ENCODE measurements around the gene SLC22A12. TPM values are rescaled to one million over a fixed set of nuclear protein-coding genes. Genes with fewer than 3 reads are reported as not detected.

SLC22A12 gene
- total and polyA plus RNA-seq, 2 of the 8 experiments (the other 6 are each of a cell fraction or from before 2014, with no cell fraction given): not detected

- Histone ChIP-seq H2AFZ (ENCODE audit: low read length) (no peak overlapping the region), H3K4me1 (replicated peaks in 1 of 4; ENCODE audit: control insufficient read depth in 3 of 4, insufficient read depth in 4 of 4, low read length in 3 of 4) (peaks cover 0 to 37% (median 24%) of the 10 kb centered on the region in 4 experiments; a peak in 6 of 7 replicates), H2BK12ac (ENCODE audit: low read depth, low read length) (peak overlapping the region; percentile 100; the same call in 1 of the 2 replicates), H2BK15ac (ENCODE audit: low read length) (no peak overlapping the region; the same call in 1 of the 2 replicates), H2BK120ac (replicated peaks; ENCODE audit: low read depth, low read length) (no peak overlapping the region), H3K4me3 (ENCODE audit: extremely low read depth in 1 of 4, insufficient read depth in 2 of 4, low read depth in 3 of 4, low read length in 4 of 4) (no peak overlapping the region), H2BK20ac (ENCODE audit: low read length) (peak overlapping the region; percentile 94; the same call in 1 of the 2 replicates), H2BK5ac (ENCODE audit: low read depth, low read length) (0 out of 2 replicates have a peak overlapping the region, but pooled peaks have one; percentile 97), H3K18ac (ENCODE audit: extremely low read depth, low read length) (no peak overlapping the region), H3K4me2 (ENCODE audit: insufficient read depth in 1 of 2, low read depth in 2 of 2, low read length in 2 of 2) (no peak overlapping the region), H3K79me2 (ENCODE audit: control insufficient read depth in 1 of 2, insufficient read depth in 2 of 2, low read length in 2 of 2) (no peaks in the 10 kb centered on the region), H3K23me2 (ENCODE audit: low read depth, low read length) (peaks cover 5% of the 10 kb centered on the region; the same call in 1 of the 2 replicates), H3K27ac (ENCODE audit: low read depth, low read length) (no peak overlapping the region), H4K8ac (ENCODE audit: extremely low read depth, insufficient read depth, low read length) (no peak overlapping the region), H3K23ac (ENCODE audit: insufficient read length) (no peak overlapping the region), H4K91ac (replicated peaks; ENCODE audit: insufficient read length, low read length) (peak overlapping the region; percentile 98), H3K27me3 (replicated peaks in 1 of 4; ENCODE audit: control insufficient read depth in 3 of 4, extremely low read depth in 1 of 4, insufficient read depth in 3 of 4, low read length in 3 of 4) (no peaks in the 10 kb centered on the region; a peak in 3 of 7 replicates), H3K9ac (replicated peaks in 1 of 4; ENCODE audit: extremely low read depth in 1 of 4, low read depth in 3 of 4, low read length in 3 of 4) (no peak overlapping the region), H2AK5ac (ENCODE audit: low read depth, low read length) (no peak overlapping the region), H3K56ac (replicated peaks; ENCODE audit: insufficient read length, low read depth, low read length) (no peak overlapping the region), H3K79me1 (ENCODE audit: low read depth, low read length) (no peaks in the 10 kb centered on the region), H3K36me3 (ENCODE audit: control insufficient read depth in 2 of 4, insufficient read depth in 4 of 4, low read length in 3 of 4) (no peaks in the 10 kb centered on the region), H4K5ac (ENCODE audit: insufficient read length, low read depth, low read length) (no peak overlapping the region), H3K14ac (ENCODE audit: insufficient read length) (no peak overlapping the region), H4K20me1 (replicated peaks in 1 of 2; ENCODE audit: control insufficient read depth in 1 of 2, insufficient read depth in 2 of 2, low read length in 2 of 2) (peaks cover 0 to 4% of the 10 kb centered on the region in 2 experiments), H3K9me3 (ENCODE audit: insufficient read depth in 2 of 2, low read depth in 1 of 2, low read length in 1 of 2) (no peaks in the 10 kb centered on the region), H3K4ac (replicated peaks; ENCODE audit: insufficient read length, low read depth, low read length) (no peak overlapping the region)
- no peak for DNase-seq (ENCODE audit: low read depth in 1 of 2, low spot score in 2 of 2)
- WGBS, 2 experiments (ENCODE audit: extremely low coverage in 1 of 2, insufficient coverage in 1 of 2, insufficient read length in 1 of 2, insufficient replicate concordance in 2 of 2, low coverage in 1 of 2, low lambda C conversion rate in 2 of 2, missing lambda C conversion rate in 1 of 2): 94% methylated on average over 16 of the region's 16 CpGs; no CpG with 5 or more reads in 1 of the 2 experiments
- POLR2A ChIA-PET (ENCODE audit: partially characterized antibody): interaction anchor here (0.8 kb wide), 1 partner anchor 15 kb away, joined by 4 read pairs; no protein-coding TSS in a partner anchor
- CTCF ChIA-PET (ENCODE audit: partially characterized antibody): interaction anchor here (0.8 to 8.7 kb wide), 6 partner anchors 78 to 128 kb away, joined by 3 to 75 read pairs (median 4); no protein-coding TSS in a partner anchor
- FAIRE-seq: no peak
- no peak for TF ChIP-seq GTF2F1 (IDR thresholded peaks at IDR 0.05; ENCODE audit: borderline replicate concordance, low read depth, low read length)
- no peak for TF ChIP-seq RNF2 (IDR thresholded peaks at IDR 0.05; ENCODE audit: borderline replicate concordance, low read depth, low read length, missing control alignments, poor library complexity, severe bottlenecking)
- TF ChIP-seq GABPA (IDR thresholded peaks at IDR 0.05; ENCODE audit: borderline replicate concordance, insufficient read depth, low read length): no peak
- no peak for TF ChIP-seq MAX (IDR thresholded peaks at IDR 0.05)
- TF ChIP-seq CTBP2 (IDR thresholded peaks at IDR 0.05; ENCODE audit: borderline replicate concordance, insufficient read depth, insufficient read length, low read length): no peak
- TF ChIP-seq POLR2AphosphoS5 (IDR thresholded peaks at IDR 0.05; ENCODE audit: low read depth, low read length): no peak
- no peak for TF ChIP-seq E2F6 (IDR thresholded peaks at IDR 0.05)
- TF ChIP-seq EP300 (IDR thresholded peaks at IDR 0.05; ENCODE audit: borderline replicate concordance in 1 of 2, low read depth in 2 of 2, low read length in 2 of 2): no peak
- no peak for TF ChIP-seq TBP (IDR thresholded peaks at IDR 0.05; ENCODE audit: low read depth, low read length)
- TF ChIP-seq NRF1 (IDR thresholded peaks at IDR 0.05; ENCODE audit: low read depth, low read length): no peak
- TF ChIP-seq RAD21 (IDR thresholded peaks at IDR 0.05 in 1 of 2, conservative IDR thresholded peaks at IDR 0.05 in 1 of 2; ENCODE audit: low read depth in 2 of 2, low read length in 2 of 2): no peak
Measured at GRCh38 chr11:64560941-64561340, 30.1 kb upstream of the SLC22A12 start.

All from H1 (cell line).